Mesenchymal stem cell (in vitro differentiated cells and primary cell): Measurements from ENCODE around the gene BLID.

Source experiments
- DNase-seq: peaks from one replicate; pipeline ENCODE4 v3.0.0-alpha.2; 2013
- H2AFZ ChIP-seq: one replicate; pipeline ENCODE4 v1.6.1; 2013; ENCODE audit warnings: low read depth, mild to moderate bottlenecking, control low read depth, inconsistent platforms, low read length, moderate library complexity
- H2AK5ac ChIP-seq: 2 replicates; pipeline ENCODE4 v1.6.1; 2013; ENCODE audit warnings: low read length, moderate library complexity, mild to moderate bottlenecking, inconsistent platforms; ENCODE audit not compliant: severe bottlenecking
- H2BK120ac ChIP-seq: one replicate; pipeline ENCODE4 v1.6.1; 2013; ENCODE audit warnings: low read depth, mild to moderate bottlenecking, inconsistent platforms, low read length, moderate library complexity
- H2BK12ac ChIP-seq, 2 experiments: one replicate each; pipeline ENCODE4 v1.6.1; 2013; ENCODE audit warnings: inconsistent platforms in 2 of 2, low read length in 2 of 2, mild to moderate bottlenecking in 2 of 2, moderate library complexity in 2 of 2, control low read depth in 1 of 2
- H2BK15ac ChIP-seq: one replicate; pipeline ENCODE4 v1.6.1; 2013; ENCODE audit warnings: mild to moderate bottlenecking, low read depth, inconsistent platforms; ENCODE audit not compliant: poor library complexity, severe bottlenecking
- H2BK5ac ChIP-seq: 2 replicates; pipeline ENCODE4 v1.6.1; 2013; ENCODE audit warnings: low read depth, mild to moderate bottlenecking, low read length, control low read depth, inconsistent platforms; ENCODE audit not compliant: poor library complexity, severe bottlenecking
- H3K14ac ChIP-seq, 2 experiments: one replicate each; pipeline ENCODE4 v1.6.1; 2013; ENCODE audit warnings: inconsistent platforms in 2 of 2, low read length in 2 of 2, control low read depth in 1 of 2, mild to moderate bottlenecking in 1 of 2, moderate library complexity in 1 of 2
- H3K18ac ChIP-seq, 2 experiments: one replicate each; pipeline ENCODE4 v1.6.1; 2013; ENCODE audit warnings: inconsistent platforms in 2 of 2, low read length in 2 of 2, control low read depth in 1 of 2, low read depth in 1 of 2, mild to moderate bottlenecking in 1 of 2
- H3K23ac ChIP-seq, 2 experiments: one replicate each; pipeline ENCODE4 v1.6.1; 2013; ENCODE audit warnings: inconsistent platforms in 2 of 2, low read length in 2 of 2, mild to moderate bottlenecking in 2 of 2, moderate library complexity in 2 of 2, control low read depth in 1 of 2
- H3K27ac ChIP-seq: 2 replicates; pipeline ENCODE4 v1.5.1; 2013; ENCODE audit warnings: mild to moderate bottlenecking, moderate library complexity, low read length, control low read depth, inconsistent platforms; ENCODE audit not compliant: poor library complexity, severe bottlenecking
- H3K27me3 ChIP-seq, 2 experiments: 2 replicates each; pipeline versions ENCODE4 v1.6.1 to v1.7.0; 2013; ENCODE audit warnings: low read length in 2 of 2, mild to moderate bottlenecking in 2 of 2, moderate library complexity in 2 of 2, control low read depth in 1 of 2, inconsistent platforms in 1 of 2; ENCODE audit not compliant: control insufficient read depth in 1 of 2, insufficient read depth in 1 of 2
- H3K36me3 ChIP-seq, 2 experiments: 2 replicates each; pipeline versions ENCODE4 v1.6.1 to v1.7.0; 2013; ENCODE audit warnings: low read length in 2 of 2, control low read depth in 1 of 2, inconsistent platforms in 1 of 2, low read depth in 1 of 2, mild to moderate bottlenecking in 1 of 2; ENCODE audit not compliant: insufficient read depth in 2 of 2, control insufficient read depth in 1 of 2
- H3K4ac ChIP-seq, 2 experiments: one replicate each; pipeline ENCODE4 v1.6.1; 2013; ENCODE audit warnings: inconsistent platforms in 2 of 2, low read length in 2 of 2, mild to moderate bottlenecking in 2 of 2, moderate library complexity in 2 of 2, control low read depth in 1 of 2, low read depth in 1 of 2
- H3K4me1 ChIP-seq: 2 replicates; pipeline ENCODE4 v1.6.1; 2013; ENCODE audit warnings: low read depth, low read length, control low read depth; ENCODE audit not compliant: control insufficient read depth, insufficient read depth
- H3K4me2 ChIP-seq: 2 replicates; pipeline ENCODE4 v1.6.1; 2013; ENCODE audit warnings: low read length, mild to moderate bottlenecking, inconsistent platforms; ENCODE audit not compliant: poor library complexity, severe bottlenecking
- H3K4me3 ChIP-seq, 2 experiments: 2 replicates each; pipeline versions ENCODE4 v1.5.1 to v1.7.0; 2013; ENCODE audit warnings: low read length in 2 of 2, mild to moderate bottlenecking in 2 of 2, control low read depth in 1 of 2, low read depth in 1 of 2; ENCODE audit not compliant: insufficient read depth in 1 of 2
- H3K79me1 ChIP-seq: replicated peaks from 2 replicates; pipeline ENCODE4 v1.6.1; 2013; ENCODE audit warnings: mild to moderate bottlenecking, control low read depth, low read length, inconsistent platforms; ENCODE audit not compliant: poor library complexity, severe bottlenecking
- H3K9ac ChIP-seq: 2 replicates; pipeline ENCODE4 v1.7.0; 2013; ENCODE audit warnings: mild to moderate bottlenecking, low read length, moderate library complexity
- H3K9me3 ChIP-seq: 2 replicates; pipeline ENCODE4 v1.7.0; 2013; ENCODE audit warnings: mild to moderate bottlenecking, low read length; ENCODE audit not compliant: control insufficient read depth
- H4K8ac ChIP-seq: one replicate; pipeline ENCODE4 v1.6.1; 2013; ENCODE audit warnings: inconsistent platforms, mild to moderate bottlenecking, low read length, moderate library complexity
- H4K91ac ChIP-seq: one replicate; pipeline ENCODE4 v1.6.1; 2013; ENCODE audit warnings: mild to moderate bottlenecking, low read length, inconsistent platforms
- WGBS: methylation state at CpG from one replicate; pipeline ENCODE4 v1.1.7; 2013; ENCODE audit warnings: mixed read lengths; 5-methylcytosine and 5-hydroxymethylcytosine counted together

The BLID gene

DNA sequence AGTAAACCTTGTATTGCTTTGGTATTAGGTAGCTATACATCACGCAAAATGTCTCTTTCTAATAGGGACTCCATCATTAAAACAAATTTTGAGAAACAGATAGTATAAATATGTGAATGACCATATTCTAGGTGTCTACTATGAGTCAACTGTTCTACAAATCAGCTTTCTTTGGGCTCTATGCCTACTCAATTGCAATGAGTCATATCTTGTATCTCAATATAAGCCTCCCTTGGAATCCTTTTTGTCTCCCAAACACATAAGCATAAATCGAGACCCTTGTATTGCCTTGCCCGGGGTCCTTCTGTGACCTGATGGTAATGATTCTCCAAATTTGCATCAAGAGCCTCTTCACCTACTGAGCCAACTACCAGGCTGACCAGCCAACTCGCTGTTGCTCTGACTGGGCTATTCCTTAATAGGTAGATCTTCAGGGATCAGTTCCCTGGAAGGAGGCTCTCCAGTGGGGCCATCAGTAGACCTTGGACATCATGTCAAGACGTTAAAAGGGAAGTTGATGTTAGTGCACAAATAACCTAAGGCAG lies 22.2 kb downstream of the BLID start:
- Histone ChIP-seq H2BK12ac (peak overlapping the region in 1 of 2 experiments; percentile 72), H3K9me3 (no peaks in the 10 kb centered on the region), H4K8ac (no peak overlapping the region), H2BK5ac (no peak overlapping the region), H3K27me3 (no peaks in the 10 kb centered on the region), H3K23ac (no peak overlapping the region), H3K4me2 (no peak overlapping the region), H2BK120ac (no peak overlapping the region), H2BK15ac (no peak overlapping the region), H3K14ac (no peak overlapping the region), H3K4me3 (peak overlapping the region in 1 of 2 experiments; percentile 97), H4K91ac (no peak overlapping the region), H3K4ac (no peak overlapping the region), H2AK5ac (peak overlapping the region; percentile 73), H3K79me1 (peaks cover 3% of the 10 kb centered on the region), H3K4me1 (no peaks in the 10 kb centered on the region), H3K27ac (no peak overlapping the region), H3K18ac (peak overlapping the region in 1 of 2 experiments; percentile 21), H3K9ac (peak overlapping the region; percentile 100), H2AFZ (no peak overlapping the region), H3K36me3 (peaks cover 0 to 93% of the 10 kb centered on the region in 2 experiments)
- WGBS: 83% methylated on average over 4 of the region's 5 CpGs
- DNase-seq: peak; percentile 55

DNA sequence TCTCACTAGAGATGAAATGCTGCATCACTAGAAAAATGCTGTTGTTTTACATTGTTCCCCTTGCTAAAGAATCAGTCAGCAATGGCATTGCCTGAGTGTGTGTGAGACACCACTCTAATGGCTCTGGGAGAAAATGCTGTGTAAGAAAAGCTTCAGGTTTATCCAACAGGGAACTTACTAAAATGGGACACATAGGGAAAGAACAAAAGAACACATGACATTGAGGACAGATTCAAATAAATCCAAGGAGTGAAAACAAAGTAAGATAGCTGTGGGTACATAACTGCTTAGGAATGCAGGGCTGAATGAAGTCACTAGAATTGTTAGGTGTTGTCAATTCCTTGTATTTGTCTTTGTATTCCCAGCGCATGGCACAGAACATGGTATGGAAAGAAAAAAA lies 24.2 kb downstream of the BLID start:
- Histone ChIP-seq H3K79me1 (peaks cover 3% of the 10 kb centered on the region), H2BK5ac (no peak overlapping the region), H3K4ac (no peak overlapping the region), H2AFZ (no peak overlapping the region), H2BK12ac (no peak overlapping the region), H3K9ac (peak overlapping the region; percentile 100), H3K4me1 (no peaks in the 10 kb centered on the region), H3K4me2 (no peak overlapping the region), H3K23ac (no peak overlapping the region), H2BK15ac (no peak overlapping the region), H2AK5ac (no peak overlapping the region), H3K9me3 (no peaks in the 10 kb centered on the region), H3K36me3 (peaks cover 5 to 97% of the 10 kb centered on the region in 2 experiments), H4K91ac (no peak overlapping the region), H3K14ac (no peak overlapping the region), H3K4me3 (peak overlapping the region in 1 of 2 experiments; percentile 97), H3K18ac (no peak overlapping the region), H3K27ac (peak overlapping the region; percentile 38), H2BK120ac (peak overlapping the region; percentile 49), H3K27me3 (no peaks in the 10 kb centered on the region), H4K8ac (no peak overlapping the region)
- DNase-seq: no peak
- 91% methylated on average over 1 of the region's 1 CpG for WGBS

DNA sequence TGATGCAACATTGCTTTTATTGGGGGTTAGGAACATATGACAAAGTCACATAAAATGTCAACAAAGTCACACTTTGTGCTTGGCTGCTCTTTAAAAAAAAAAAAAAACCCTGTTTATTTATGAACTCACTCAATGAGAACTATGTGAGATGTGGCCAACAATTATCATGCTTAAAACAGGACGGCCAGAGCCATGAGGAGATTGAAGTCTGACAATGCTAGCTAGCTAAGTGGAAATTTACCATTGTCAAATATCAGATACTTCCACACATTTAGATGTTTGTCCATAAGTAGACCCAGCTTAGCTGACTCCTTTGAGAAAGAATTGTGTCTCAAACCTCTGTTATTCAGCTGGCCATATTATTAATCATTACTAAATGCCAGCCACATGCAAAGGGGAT lies 26.9 kb downstream of the BLID start:
- Histone ChIP-seq H2BK15ac (no peak overlapping the region), H3K4ac (no peak overlapping the region), H3K36me3 (peaks cover 5 to 74% of the 10 kb centered on the region in 2 experiments), H2BK5ac (no peak overlapping the region), H3K4me3 (peak overlapping the region in 1 of 2 experiments; percentile 97), H3K4me2 (no peak overlapping the region), H2AFZ (no peak overlapping the region), H3K18ac (no peak overlapping the region), H3K4me1 (no peaks in the 10 kb centered on the region), H3K14ac (no peak overlapping the region), H4K8ac (no peak overlapping the region), H3K27ac (peak overlapping the region; percentile 35), H3K9me3 (no peaks in the 10 kb centered on the region), H3K9ac (peak overlapping the region; percentile 100), H2AK5ac (no peak overlapping the region), H3K79me1 (peaks cover 3% of the 10 kb centered on the region), H2BK12ac (no peak overlapping the region), H3K23ac (no peak overlapping the region), H3K27me3 (no peaks in the 10 kb centered on the region), H2BK120ac (no peak overlapping the region), H4K91ac (no peak overlapping the region)
- no peak for DNase-seq
- WGBS: no CpG with 5 or more reads among the region's 1 CpG

DNA sequence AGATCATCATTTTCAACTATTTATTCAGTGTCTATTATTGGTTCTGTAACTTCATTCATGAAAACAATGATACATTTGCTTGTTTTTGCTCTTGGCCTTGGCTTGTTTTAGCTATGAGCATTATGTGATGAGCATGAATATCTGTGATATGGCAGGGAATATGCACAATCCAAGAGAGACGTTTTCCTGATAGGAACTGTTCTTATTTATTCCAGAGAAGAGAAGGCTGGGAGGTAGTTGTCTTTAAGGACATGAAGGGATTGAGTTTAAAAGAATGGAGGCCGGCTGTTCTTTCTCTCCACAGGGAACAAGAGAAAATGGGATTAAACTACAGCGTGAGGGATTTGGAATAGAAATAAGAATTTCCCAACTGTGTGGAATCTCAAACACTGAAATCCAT lies 30.3 kb downstream of the BLID start:
- Histone ChIP-seq H3K4me3 (no peak overlapping the region), H3K9me3 (no peaks in the 10 kb centered on the region), H3K27ac (peak overlapping the region; percentile 53), H3K79me1 (no peaks in the 10 kb centered on the region), H2BK15ac (no peak overlapping the region), H3K4me2 (no peak overlapping the region), H3K36me3 (peaks cover 5 to 44% of the 10 kb centered on the region in 2 experiments), H3K14ac (no peak overlapping the region), H3K23ac (no peak overlapping the region), H3K18ac (no peak overlapping the region), H3K9ac (peak overlapping the region; percentile 65), H2AFZ (no peak overlapping the region), H3K4me1 (no peaks in the 10 kb centered on the region), H3K4ac (no peak overlapping the region), H2BK5ac (no peak overlapping the region), H4K91ac (no peak overlapping the region), H2AK5ac (no peak overlapping the region), H2BK12ac (no peak overlapping the region), H3K27me3 (no peaks in the 10 kb centered on the region), H2BK120ac (no peak overlapping the region), H4K8ac (no peak overlapping the region)
- WGBS: 79% methylated on average over 3 of the region's 3 CpGs
- no peak for DNase-seq
